Fibroblast of the aortic adventitia (primary cell): ENCODE data around the gene SPRED2. TPM values are rescaled to one million over a fixed set of nuclear protein-coding genes. Genes with fewer than 3 reads are reported as not detected.
A peak's percentile ranks its signal among the peaks of the same experiment; 100 is the strongest.

Experiments
- DNase-seq: peaks from one replicate; pipeline ENCODE4 v3.0.0-alpha.2; 2010; ENCODE audit warnings: low read depth
- H3K4me3 ChIP-seq: 2 replicates; pipeline ENCODE4 v1.5.1; 2011; ENCODE audit warnings: low read depth, mild to moderate bottlenecking, control low read depth, low read length, moderate library complexity
- total RNA-seq: library from RNA; depleted of rRNA; stranded (reverse); fragments of >200 nt; gene quantifications from 2 replicates; pipeline ENCODE4 v1.2.3, GENCODE V29; 2012; ENCODE audit warnings: low replicate concordance
- TF ChIP-seq, protein P1 (sequence below): IDR thresholded peaks from 2 replicates; pipeline ENCODE4 v1.5.1; 2011; ENCODE audit warnings: mild to moderate bottlenecking, low read length, control low read depth, inconsistent platforms; ENCODE audit not compliant: insufficient read depth

SPRED2 gene
- total RNA-seq, 1 donor: 20.6 TPM

DNA sequence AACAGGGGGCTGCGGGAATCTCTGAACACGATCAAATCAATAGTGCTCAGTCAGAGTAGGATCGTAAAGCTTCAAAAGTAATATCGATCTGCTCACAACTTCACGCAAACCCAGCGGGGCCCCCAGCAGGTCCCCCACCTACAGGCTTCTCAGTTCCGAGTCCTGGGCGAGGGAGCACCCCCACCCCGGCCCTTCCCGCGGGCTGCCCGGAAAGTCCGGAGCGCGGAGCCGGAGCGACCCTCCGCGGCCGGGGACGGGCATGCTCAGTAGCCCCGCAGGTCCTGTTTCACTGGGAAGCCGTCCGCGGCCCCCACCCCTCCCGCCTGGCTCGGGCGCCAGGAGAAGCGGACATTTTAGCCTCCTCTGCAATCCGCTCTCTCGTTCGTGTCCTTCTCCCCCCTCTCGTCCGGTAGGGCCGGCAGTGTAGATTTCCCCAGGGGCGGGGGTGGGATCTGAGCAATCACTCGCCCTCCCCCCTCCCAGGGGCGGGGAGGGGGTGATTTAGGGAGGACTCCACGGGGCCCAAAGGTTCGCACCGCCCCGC, 3.3 kb upstream of the SPRED2 start:
- H3K4me3 ChIP-seq: peak overlapping the region; percentile 72
- DNase-seq: peak; percentile 89
- TF ChIP-seq, protein P1, sequence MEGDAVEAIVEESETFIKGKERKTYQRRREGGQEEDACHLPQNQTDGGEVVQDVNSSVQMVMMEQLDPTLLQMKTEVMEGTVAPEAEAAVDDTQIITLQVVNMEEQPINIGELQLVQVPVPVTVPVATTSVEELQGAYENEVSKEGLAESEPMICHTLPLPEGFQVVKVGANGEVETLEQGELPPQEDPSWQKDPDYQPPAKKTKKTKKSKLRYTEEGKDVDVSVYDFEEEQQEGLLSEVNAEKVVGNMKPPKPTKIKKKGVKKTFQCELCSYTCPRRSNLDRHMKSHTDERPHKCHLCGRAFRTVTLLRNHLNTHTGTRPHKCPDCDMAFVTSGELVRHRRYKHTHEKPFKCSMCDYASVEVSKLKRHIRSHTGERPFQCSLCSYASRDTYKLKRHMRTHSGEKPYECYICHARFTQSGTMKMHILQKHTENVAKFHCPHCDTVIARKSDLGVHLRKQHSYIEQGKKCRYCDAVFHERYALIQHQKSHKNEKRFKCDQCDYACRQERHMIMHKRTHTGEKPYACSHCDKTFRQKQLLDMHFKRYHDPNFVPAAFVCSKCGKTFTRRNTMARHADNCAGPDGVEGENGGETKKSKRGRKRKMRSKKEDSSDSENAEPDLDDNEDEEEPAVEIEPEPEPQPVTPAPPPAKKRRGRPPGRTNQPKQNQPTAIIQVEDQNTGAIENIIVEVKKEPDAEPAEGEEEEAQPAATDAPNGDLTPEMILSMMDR: no peak

DNA sequence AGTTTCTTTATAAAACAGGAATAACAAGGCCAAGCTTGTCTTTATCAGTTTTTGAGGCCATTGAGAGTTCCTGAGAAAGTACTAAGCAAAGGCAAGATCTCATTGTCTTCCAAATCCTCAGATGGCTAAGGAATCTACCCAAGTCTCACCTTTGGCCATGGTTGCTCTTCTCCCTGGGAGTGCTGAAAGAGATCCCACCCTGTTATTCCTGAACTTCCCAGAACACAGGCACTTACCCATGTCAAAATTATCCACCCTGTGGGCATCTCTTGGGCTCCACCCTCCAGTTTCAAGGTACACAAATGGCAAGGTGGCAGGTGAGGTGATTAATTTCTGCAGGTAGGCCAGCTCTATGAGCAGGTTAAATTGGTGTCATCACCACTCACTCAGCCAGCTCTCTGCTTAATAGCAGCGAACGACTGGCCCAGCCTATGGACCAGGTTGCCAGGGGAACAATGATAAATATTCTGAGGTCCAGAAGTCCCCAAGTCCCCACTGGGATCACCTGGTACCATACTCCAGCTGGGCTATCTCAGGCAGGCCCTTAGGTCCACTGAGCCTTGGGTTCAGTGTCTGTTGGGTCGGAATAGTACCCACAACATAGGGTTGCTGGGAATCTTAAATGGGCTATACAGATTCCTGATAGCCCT, 2.3 kb upstream of the SPRED2 start:
- TF ChIP-seq, protein P1: no peak
- DNase-seq: no peak
- no peak overlapping the region for H3K4me3 ChIP-seq

DNA sequence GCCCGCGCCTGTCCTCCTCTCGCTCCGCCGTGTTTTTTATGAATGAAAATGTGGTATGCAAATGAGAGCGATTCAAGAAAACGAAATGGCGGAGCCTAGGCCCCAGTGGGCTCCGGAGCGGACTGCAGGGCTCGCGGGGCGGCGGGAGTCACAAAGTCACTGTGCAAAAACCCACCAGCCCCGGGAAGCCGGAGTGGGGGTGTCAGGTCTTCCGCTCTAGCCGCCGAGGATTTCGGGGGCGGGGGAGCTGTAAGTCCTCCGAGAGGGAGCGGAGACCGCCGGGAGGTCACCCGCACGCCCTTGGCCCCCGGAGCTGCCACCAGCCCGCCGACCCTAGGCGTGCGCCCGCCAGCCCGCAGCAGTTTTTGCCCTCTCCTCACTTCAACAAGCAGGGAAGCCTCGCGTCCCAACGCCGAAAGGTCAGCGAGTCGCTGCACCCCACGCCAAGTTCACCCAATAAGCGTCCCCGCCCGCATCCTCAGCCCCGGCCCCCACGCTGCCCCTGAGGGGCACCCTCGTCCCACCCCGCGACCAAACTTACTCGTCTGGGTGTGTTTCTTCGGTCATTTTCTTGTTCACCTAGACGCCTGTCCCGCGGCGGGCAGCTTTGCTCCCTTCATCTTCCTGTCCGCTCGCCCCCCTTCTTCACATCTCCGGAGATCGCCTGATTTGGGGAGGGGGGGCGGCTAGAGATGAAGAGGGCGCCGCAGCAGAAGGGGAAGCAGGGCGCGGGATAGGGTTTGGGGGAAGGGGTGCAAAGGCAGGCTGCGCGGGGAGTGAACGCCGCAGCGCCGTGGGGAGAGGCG, 775 bp downstream of the SPRED2 start:
- peak; percentile 39 for DNase-seq
- TF ChIP-seq, protein P1: no peak
- H3K4me3 ChIP-seq: peak overlapping the region; percentile 82

DNA sequence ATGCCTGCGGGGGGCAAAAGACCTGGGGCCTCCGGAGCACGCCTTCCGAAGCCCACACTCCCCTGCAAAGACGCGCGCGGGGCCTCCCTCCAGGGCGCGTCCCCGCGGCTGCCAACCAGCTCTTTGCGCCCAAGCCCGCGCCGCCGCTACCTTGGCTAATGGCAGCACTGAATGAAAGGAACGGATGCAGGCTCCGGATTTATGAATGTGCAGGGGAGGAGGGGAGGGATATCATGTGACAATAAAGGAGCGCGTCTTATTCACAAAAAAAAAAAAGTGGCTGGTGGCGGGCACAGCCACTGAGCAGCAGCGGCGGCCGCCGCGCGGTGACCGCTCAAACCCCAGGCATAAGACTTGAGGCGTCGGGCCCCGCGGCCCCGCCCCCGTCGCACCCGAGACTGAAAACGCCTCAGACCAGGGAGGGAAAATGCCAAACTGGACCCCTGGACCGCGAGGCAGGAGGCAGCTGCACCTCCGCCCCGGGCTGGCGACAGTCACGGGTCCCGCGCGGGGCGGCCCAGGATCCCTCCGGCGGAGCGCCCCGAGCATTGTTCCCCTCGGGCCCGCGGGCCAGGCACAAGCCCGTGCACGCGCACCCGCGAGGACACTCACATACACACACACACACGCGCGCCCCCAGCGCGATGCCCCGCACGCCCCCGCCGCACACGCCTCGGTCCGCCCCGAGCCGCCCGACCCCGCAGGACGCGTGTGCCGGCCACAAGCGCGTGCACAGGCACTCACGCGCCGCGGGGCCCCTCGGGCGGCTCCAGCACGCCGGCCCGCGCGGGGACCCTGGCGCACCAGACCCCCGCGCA, 1.6 kb downstream of the SPRED2 start:
- DNase-seq: peak; percentile 39
- peak overlapping the region; percentile 82 for H3K4me3 ChIP-seq
- TF ChIP-seq, protein P1: no peak

DNA sequence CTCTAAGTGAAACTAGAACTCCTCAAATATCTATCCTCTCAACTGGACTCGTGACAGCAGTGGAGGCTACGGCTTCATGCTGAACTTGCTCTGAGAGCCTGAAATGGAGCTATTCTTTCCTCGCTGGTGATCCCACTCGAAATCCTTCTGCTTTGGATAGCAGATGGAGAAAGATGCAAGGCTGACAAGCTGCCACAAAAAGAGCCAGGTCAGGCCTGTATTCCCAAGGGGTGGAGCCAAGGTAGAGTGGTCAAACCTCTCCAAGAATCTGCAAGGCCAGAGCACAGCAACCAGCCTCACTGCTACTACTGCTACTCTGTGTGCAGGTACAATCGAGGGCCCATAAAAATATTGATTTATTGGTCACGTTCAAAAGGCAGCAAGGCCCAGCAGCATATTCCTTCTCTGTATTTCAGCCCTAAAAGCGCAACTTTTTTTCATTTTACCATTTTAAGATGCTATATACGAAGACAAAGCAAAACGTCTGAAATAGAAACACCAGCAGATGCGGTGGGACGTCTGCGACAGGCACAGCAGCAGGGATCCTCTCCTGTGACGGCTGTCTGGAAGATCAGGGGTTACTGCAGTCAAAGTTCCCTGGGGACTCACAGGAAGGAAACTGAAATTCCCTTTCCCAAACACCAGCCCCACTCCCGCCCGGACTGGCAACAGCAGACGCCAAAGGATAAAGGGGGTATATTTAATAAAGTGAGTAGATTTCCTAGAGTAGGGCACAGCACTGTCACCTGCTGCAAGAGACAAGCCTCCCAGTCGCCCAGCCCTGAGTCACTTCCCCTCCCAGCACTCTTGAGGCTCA, 2.4 kb downstream of the SPRED2 start:
- H3K4me3 ChIP-seq: peak overlapping the region; percentile 82
- DNase-seq: peak; percentile 33
- TF ChIP-seq, protein P1: no peak

DNA sequence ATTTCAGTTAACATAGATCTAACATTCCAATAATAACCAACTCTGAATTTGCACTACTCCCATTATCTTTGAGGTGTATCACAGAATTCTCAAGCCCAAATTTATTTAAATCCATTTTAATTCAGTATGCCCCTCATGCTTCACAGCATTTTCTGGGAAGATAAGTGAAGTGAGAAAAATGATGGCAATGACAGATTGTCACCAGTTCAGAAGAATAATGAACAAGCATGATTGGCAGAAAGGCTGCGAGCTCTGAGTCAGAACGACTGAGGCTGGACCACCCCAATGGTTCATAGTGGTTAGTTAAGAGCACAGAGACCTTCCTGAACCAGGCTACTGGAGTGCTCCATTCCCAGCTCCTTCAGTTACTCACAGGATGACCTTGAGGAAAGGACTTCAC, 4.9 kb downstream of the SPRED2 start:
- no peak for DNase-seq
- TF ChIP-seq, protein P1: no peak
- no peak overlapping the region for H3K4me3 ChIP-seq
